ENCODE data around the gene FMNL3.

The FMNL3 gene

GRCh38 chr12:49604856-49605255, 102.3 kb downstream of the FMNL3 start:
- Histone ChIP-seq H3K4me3 (ENCODE audit: low read length) (no peak overlapping the region), H2AFZ (ENCODE audit: low read depth, low read length) (no peak overlapping the region), H3K27me3 (ENCODE audit: insufficient read depth, low read length) (no peaks in the 10 kb centered on the region), H3K9me3 (ENCODE audit: low read length) (peaks cover 8% of the 10 kb centered on the region), H3K4me1 (ENCODE audit: insufficient read depth, low read length) (peaks cover 2% of the 10 kb centered on the region), H3K36me3 (ENCODE audit: insufficient read depth, low read length) (no peaks in the 10 kb centered on the region)

GRCh38 chr12:49603721-49604120, 103.5 kb downstream of the FMNL3 start:
- Histone ChIP-seq H3K9me3 (ENCODE audit: low read length) (peaks cover 6% of the 10 kb centered on the region), H3K4me3 (ENCODE audit: low read length) (no peak overlapping the region), H3K36me3 (ENCODE audit: insufficient read depth, low read length) (peaks cover 2% of the 10 kb centered on the region), H2AFZ (ENCODE audit: low read depth, low read length) (no peak overlapping the region), H3K27me3 (ENCODE audit: insufficient read depth, low read length) (no peaks in the 10 kb centered on the region), H3K4me1 (ENCODE audit: insufficient read depth, low read length) (no peaks in the 10 kb centered on the region)

- H3K36me3 ChIP-seq (ENCODE audit: insufficient read depth, low read length) = peaks cover 2% of the 10 kb centered on the region
- H2AFZ ChIP-seq (ENCODE audit: low read depth, low read length) = no peak overlapping the region
- no peaks in the 10 kb centered on the region for H3K27me3 ChIP-seq (ENCODE audit: insufficient read depth, low read length)
- H3K4me3 ChIP-seq (ENCODE audit: low read length) = no peak overlapping the region
- H3K9me3 ChIP-seq (ENCODE audit: low read length) = peaks cover 6% of the 10 kb centered on the region
- H3K4me1 ChIP-seq (ENCODE audit: insufficient read depth, low read length) = no peaks in the 10 kb centered on the region
Measured at GRCh38 chr12:49599961-49600360, 107.2 kb downstream of the FMNL3 start.

- Histone ChIP-seq H3K9me3 (ENCODE audit: low read length) (peaks cover 6% of the 10 kb centered on the region), H3K27me3 (ENCODE audit: insufficient read depth, low read length) (no peaks in the 10 kb centered on the region), H3K36me3 (ENCODE audit: insufficient read depth, low read length) (peaks cover 2% of the 10 kb centered on the region), H2AFZ (ENCODE audit: low read depth, low read length) (no peak overlapping the region), H3K4me3 (ENCODE audit: low read length) (no peak overlapping the region), H3K4me1 (ENCODE audit: insufficient read depth, low read length) (no peaks in the 10 kb centered on the region)
Measured at GRCh38 chr12:49598527-49598926, 108.7 kb downstream of the FMNL3 start.

- H3K9me3 ChIP-seq (ENCODE audit: low read length) = peaks cover 2% of the 10 kb centered on the region
- H2AFZ ChIP-seq (ENCODE audit: low read depth, low read length) = no peak overlapping the region
- no peak overlapping the region for H3K4me3 ChIP-seq (ENCODE audit: low read length)
- H3K27me3 ChIP-seq (ENCODE audit: insufficient read depth, low read length) = no peaks in the 10 kb centered on the region
- peaks cover 9% of the 10 kb centered on the region for H3K36me3 ChIP-seq (ENCODE audit: insufficient read depth, low read length)
- H3K4me1 ChIP-seq (ENCODE audit: insufficient read depth, low read length) = no peaks in the 10 kb centered on the region
Measured at GRCh38 chr12:49588721-49589516, 118.3 kb downstream of the FMNL3 start.

GRCh38 chr12:49588281-49588680, 118.9 kb downstream of the FMNL3 start:
- Histone ChIP-seq H3K36me3 (ENCODE audit: insufficient read depth, low read length) (peaks cover 9% of the 10 kb centered on the region), H2AFZ (ENCODE audit: low read depth, low read length) (no peak overlapping the region)

GRCh38 chr12:49587174-49587908, 119.9 kb downstream of the FMNL3 start:
- H2AFZ ChIP-seq (ENCODE audit: low read depth, low read length) = no peak overlapping the region
- no peak overlapping the region for H3K4me3 ChIP-seq (ENCODE audit: low read length)
- H3K4me1 ChIP-seq (ENCODE audit: insufficient read depth, low read length) = no peaks in the 10 kb centered on the region
- peaks cover 9% of the 10 kb centered on the region for H3K36me3 ChIP-seq (ENCODE audit: insufficient read depth, low read length)
- H3K27me3 ChIP-seq (ENCODE audit: insufficient read depth, low read length) = no peaks in the 10 kb centered on the region
- peaks cover 2% of the 10 kb centered on the region for H3K9me3 ChIP-seq (ENCODE audit: low read length)

More at GRCh38 chr12:49588281-49588680, 118.9 kb downstream of the FMNL3 start:
- H3K4me1 ChIP-seq (ENCODE audit: insufficient read depth, low read length) = no peaks in the 10 kb centered on the region
- peaks cover 2% of the 10 kb centered on the region for H3K9me3 ChIP-seq (ENCODE audit: low read length)
- no peaks in the 10 kb centered on the region for H3K27me3 ChIP-seq (ENCODE audit: insufficient read depth, low read length)
- no peak overlapping the region for H3K4me3 ChIP-seq (ENCODE audit: low read length)

All from neuron (in vitro differentiated cells).